Measurements from ENCODE around the gene JAG1.

DNA sequence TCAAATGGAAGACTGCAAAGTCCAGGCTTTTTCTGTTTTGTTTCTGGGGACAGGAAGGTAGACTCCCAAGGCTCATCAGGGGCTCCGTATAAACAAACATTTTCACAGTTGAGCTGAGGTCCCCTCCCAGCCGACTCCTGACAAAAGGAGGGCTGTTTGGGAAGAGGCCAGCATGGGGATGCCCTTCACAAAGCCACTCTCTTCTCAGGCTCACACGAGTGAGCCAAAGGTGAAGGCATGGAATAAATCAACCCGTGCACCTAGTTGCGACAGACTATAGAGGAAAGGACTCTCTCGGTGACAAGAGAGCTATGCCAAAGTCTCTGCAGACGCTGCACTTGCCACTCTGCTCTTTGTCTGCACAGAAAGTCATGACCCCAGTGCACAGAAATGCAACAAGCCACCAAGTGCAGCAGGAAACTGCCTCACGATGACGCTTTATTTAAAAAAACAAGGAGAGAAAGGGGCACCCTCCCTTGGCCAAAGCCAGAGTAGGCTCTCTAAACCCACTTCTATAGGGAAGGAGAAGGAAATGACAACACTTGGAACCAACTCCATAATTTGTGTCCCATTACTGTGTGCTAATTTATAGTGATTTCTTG lies 21.0 kb downstream of the JAG1 start:
- no peak for TF ChIP-seq SP1 (CRISPR knock-in tag; IDR thresholded peaks at IDR 0.05)
- TF ChIP-seq ZNF407 (IDR thresholded peaks at IDR 0.05; ENCODE audit: low read depth), result no peak
- TF ChIP-seq ZNF165 (CRISPR knock-in tag; IDR thresholded peaks at IDR 0.05; ENCODE audit: borderline replicate concordance), result no peak
- no peak for TF ChIP-seq POLR2AphosphoS5 (IDR thresholded peaks at IDR 0.05; ENCODE audit: control insufficient read depth, insufficient read depth, low read depth, low read length)
- TF ChIP-seq ZFP36 (IDR thresholded peaks at IDR 0.05; ENCODE audit: low read depth, low read length, partially characterized antibody), result no peak
- no peak for TF ChIP-seq GABPB1 (CRISPR knock-in tag; IDR thresholded peaks at IDR 0.05)
- no peak for TF ChIP-seq CTCF (IDR thresholded peaks at IDR 0.05 in 2 of 3, conservative IDR thresholded peaks at IDR 0.05 in 1 of 3; ENCODE audit: insufficient read depth in 2 of 3, low read depth in 1 of 3, low read length in 3 of 3)

Data from K562 (cell line).